IPS DF 6.9 (cell line): ENCODE measurements around the gene ATP11A.

Source experiments
- DNase-seq: peaks from one replicate; pipeline ENCODE4 v3.0.0-alpha.2; 2013; ENCODE audit warnings: low read depth, low spot score
- H3K27ac ChIP-seq: one replicate; pipeline ENCODE4 v1.5.1; 2013; ENCODE audit warnings: low read length, control low read depth
- H3K27me3 ChIP-seq: 2 replicates; pipeline ENCODE4 v1.6.1; 2013; ENCODE audit warnings: mild to moderate bottlenecking, low read length; ENCODE audit not compliant: control insufficient read depth, insufficient read depth
- H3K36me3 ChIP-seq: 2 replicates; pipeline ENCODE4 v1.6.1; 2013; ENCODE audit warnings: low read length; ENCODE audit not compliant: control insufficient read depth, insufficient read depth
- H3K4me1 ChIP-seq: 2 replicates; pipeline ENCODE4 v1.6.1; 2013; ENCODE audit warnings: low read length; ENCODE audit not compliant: control insufficient read depth, insufficient read depth
- H3K4me3 ChIP-seq: 2 replicates; pipeline ENCODE4 v1.5.1; 2013; ENCODE audit warnings: mild to moderate bottlenecking, low read length
- H3K9me3 ChIP-seq: 2 replicates; pipeline ENCODE4 v1.6.1; 2013; ENCODE audit warnings: low read length, inconsistent platforms; ENCODE audit not compliant: control insufficient read depth, insufficient read depth
- whole genome bisulfite sequencing: extraction: QIAGEN DNeasy Blood & Tissue Kit; methylation state at CpG from one replicate; pipeline ENCODE4 v1.1.7; 2013; ENCODE audit warnings: mixed read lengths, missing lambda C conversion rate; ENCODE audit not compliant: insufficient read length, insufficient coverage; 5-methylcytosine and 5-hydroxymethylcytosine counted together

ATP11A gene

DNA sequence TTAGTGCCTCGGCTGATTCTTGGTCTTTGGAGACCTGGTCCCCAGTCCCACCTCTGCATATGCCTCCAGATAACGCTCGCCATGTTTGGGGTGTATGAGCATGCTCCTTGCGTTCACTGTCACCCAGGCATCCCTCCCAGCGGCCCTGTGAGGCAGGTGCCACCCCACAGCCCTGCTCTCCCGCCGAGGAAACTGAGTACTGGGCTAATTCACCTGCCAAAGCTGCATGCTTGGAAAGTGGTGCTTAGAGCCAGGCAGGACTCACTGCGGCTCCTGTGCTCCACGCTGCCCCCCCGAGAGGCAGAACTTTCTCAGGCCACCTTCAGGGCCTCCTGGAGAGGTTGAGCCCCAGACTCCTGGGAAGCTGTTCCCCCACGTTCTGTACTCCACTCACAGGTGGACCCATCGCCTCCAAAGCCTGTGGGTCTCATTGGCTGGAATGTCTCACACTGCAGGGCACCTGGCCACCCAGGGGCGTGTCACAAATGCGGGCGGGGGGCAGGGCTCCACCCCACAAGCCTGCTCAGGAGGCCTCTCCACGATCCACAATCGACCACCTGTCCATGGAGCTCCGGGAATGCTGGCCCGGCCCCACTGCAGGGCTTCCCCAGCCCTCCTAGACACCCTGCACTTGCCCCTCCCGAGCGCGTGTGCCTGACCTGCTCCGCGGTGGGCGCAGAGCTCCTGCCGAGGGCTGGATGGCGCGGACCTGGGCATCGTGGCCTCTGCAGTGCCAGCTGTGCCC is 64.6 kb downstream of the ATP11A start:
- H3K27ac ChIP-seq = no peak overlapping the region
- no peaks in the 10 kb centered on the region; the same call in 1 of the 2 replicates for H3K36me3 ChIP-seq
- DNase-seq = no peak
- H3K4me3 ChIP-seq = no peak overlapping the region
- H3K9me3 ChIP-seq = no peaks in the 10 kb centered on the region
- H3K27me3 ChIP-seq = no peaks in the 10 kb centered on the region
- whole genome bisulfite sequencing = no CpG with 5 or more reads among the region's 29 CpGs
- H3K4me1 ChIP-seq = peaks cover 2% of the 10 kb centered on the region; the same call in 1 of the 2 replicates

DNA sequence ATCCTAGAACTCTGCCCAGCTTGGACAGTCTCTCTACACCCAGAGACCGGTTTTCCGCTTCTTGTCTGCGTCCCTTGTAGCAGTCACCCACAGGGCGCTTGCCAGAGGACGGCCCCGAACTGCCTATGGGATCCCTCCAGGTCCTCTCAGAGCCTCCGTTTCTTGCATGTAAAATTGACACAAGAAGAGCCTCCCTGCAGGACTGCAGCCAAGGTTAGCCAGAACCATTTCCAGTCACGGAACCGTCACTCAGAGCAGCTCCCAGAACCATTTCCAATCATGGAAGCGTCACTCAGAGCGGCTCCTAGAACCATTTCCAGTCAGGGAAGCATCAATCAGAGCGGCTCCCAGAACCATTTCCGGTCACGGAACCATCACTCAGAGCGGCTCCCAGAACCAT is 65.5 kb downstream of the ATP11A start:
- Histone ChIP-seq H3K4me1 (peaks cover 2% of the 10 kb centered on the region; the same call in 1 of the 2 replicates), H3K36me3 (no peaks in the 10 kb centered on the region; the same call in 1 of the 2 replicates), H3K27me3 (no peaks in the 10 kb centered on the region), H3K27ac (no peak overlapping the region), H3K4me3 (no peak overlapping the region), H3K9me3 (no peaks in the 10 kb centered on the region)
- no CpG with 5 or more reads among the region's 15 CpGs for WGBS
- no peak for DNase-seq

DNA sequence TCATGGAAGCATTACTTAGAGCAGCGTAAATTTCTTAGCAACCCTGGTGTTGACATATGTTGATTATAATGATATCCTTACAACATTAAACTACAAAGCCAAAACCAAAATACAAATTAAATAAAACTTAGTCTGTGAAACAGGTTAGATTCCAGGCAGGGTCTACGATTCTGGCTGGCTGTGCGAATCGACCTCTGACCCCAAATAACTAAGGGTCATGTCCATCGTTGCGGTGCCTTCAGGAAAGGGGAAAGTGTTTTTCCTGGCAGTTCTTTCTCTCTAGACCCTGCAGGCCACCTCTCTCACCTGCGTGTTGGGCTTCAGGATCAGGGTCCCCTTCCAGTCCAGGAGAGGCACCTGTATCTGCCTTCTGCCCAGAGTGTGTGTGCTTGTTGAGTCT is 66.2 kb downstream of the ATP11A start:
- Histone ChIP-seq H3K9me3 (no peaks in the 10 kb centered on the region), H3K27me3 (no peaks in the 10 kb centered on the region), H3K27ac (no peak overlapping the region), H3K4me3 (no peak overlapping the region), H3K4me1 (peaks cover 2% of the 10 kb centered on the region; the same call in 1 of the 2 replicates), H3K36me3 (no peaks in the 10 kb centered on the region; the same call in 1 of the 2 replicates)
- no peak for DNase-seq
- no CpG with 5 or more reads among the region's 7 CpGs for WGBS

DNA sequence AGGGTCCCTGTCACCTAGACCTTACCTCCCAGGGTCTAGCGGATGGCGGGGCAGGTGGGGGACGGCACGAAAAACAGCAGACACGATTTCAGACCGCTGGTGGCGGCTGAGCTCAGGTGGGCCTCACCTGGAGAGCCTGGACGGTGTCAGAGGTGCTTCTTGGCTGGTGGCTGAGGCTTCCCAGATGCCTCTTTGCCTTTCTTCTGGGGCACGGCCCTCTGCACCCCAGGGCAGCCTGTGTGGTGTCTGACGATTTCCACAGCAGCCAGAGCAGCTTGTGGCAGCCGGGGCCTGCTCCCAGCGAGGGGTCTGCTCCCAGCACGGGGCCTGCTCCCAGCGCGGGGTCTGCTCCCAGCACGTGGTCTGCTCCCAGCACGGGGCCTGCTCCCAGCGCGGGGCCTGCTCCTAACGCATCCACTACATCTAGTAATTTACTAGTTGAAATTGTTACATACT is 66.7 kb downstream of the ATP11A start:
- no peaks in the 10 kb centered on the region for H3K9me3 ChIP-seq
- peaks cover 2% of the 10 kb centered on the region; the same call in 1 of the 2 replicates for H3K4me1 ChIP-seq
- H3K36me3 ChIP-seq = no peaks in the 10 kb centered on the region; the same call in 1 of the 2 replicates
- H3K27ac ChIP-seq = no peak overlapping the region
- no peaks in the 10 kb centered on the region for H3K27me3 ChIP-seq
- WGBS = no CpG with 5 or more reads among the region's 20 CpGs
- no peak for DNase-seq
- H3K4me3 ChIP-seq = no peak overlapping the region

DNA sequence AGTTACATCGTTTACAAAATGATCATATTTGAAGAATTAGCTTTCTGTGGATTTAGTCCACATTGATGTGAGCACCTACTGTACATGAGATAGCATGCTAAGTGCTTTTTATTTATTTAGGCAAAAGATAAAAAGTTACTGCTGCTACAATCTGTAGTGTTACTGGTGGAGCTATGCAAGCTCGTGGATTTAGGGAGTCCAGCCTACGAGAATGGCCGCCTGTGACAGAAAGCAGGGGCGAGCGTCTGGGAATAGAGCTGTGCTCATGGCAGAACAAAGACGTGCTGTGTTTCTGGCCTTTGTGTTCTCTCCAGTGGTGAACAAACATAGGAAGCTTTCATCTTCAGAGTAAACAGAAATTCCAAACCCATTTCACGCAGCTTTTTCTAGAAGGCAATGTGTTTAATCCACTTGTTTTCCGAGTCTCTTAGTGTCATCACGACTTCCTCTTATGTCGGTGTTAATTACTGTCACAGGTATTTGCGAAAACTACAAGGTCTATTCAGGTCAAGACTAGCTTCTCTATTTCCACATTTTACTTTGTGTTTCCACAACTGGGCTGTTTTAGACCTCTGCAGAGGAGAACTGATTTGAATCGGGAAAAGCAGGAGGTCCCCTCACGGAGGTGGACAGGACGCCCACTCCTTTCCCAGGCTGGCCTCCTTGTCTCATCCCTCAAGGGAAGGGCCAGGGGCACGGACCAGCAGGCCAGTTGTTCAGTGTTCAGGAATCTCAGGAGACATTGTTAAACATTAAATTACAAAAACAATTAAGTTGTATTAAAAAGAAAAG is 67.3 kb downstream of the ATP11A start:
- Histone ChIP-seq H3K27ac (no peak overlapping the region), H3K4me1 (peaks cover 2% of the 10 kb centered on the region; the same call in 1 of the 2 replicates), H3K4me3 (no peak overlapping the region), H3K27me3 (no peaks in the 10 kb centered on the region), H3K36me3 (no peaks in the 10 kb centered on the region; the same call in 1 of the 2 replicates), H3K9me3 (no peaks in the 10 kb centered on the region)
- no CpG with 5 or more reads among the region's 16 CpGs for whole genome bisulfite sequencing
- no peak for DNase-seq

DNA sequence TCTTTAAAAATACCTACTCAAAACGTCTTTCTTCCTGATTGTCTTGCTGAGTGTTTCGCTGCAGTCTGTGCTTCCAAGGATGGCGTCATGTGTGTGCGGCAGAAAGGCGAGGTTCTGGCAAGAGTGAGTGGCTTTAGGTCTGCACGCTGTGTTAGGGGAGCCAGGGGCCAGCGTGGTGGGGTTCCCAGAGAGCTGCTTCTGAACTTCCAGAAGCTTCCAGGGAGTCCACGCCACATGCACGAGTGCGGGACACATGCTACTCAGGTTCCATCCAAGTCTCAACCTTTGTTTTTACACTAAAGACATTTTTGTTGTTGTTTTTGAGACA is 67.9 kb downstream of the ATP11A start:
- Histone ChIP-seq H3K4me1 (peaks cover 2% of the 10 kb centered on the region; the same call in 1 of the 2 replicates), H3K27ac (no peak overlapping the region), H3K9me3 (no peaks in the 10 kb centered on the region), H3K4me3 (no peak overlapping the region), H3K27me3 (no peaks in the 10 kb centered on the region), H3K36me3 (no peaks in the 10 kb centered on the region; the same call in 1 of the 2 replicates)
- no CpG with 5 or more reads among the region's 10 CpGs for WGBS
- no peak for DNase-seq

DNA sequence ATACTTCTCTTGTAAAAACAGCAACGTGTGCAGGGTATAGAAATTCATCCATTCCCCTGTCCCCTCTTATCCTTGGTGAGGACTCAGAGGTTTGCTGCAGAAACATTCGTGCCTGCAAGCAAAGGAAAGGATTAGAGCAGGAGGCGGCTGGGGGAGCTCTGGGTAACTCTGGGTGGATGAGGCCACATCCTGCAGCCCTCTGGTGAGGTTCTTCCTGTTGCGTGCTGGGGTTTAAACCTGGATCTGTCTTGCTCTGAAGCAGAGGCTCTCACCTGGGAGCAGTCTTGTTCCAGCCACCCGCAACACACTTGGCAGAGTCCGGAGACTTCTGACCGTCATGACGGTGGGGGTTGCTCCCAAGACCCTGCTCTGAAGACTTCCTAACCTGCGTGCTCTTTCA is 69.2 kb downstream of the ATP11A start:
- no peak for DNase-seq
- Histone ChIP-seq H3K36me3 (no peaks in the 10 kb centered on the region; the same call in 1 of the 2 replicates), H3K27me3 (no peaks in the 10 kb centered on the region), H3K9me3 (no peaks in the 10 kb centered on the region), H3K4me1 (peaks cover 2% of the 10 kb centered on the region; the same call in 1 of the 2 replicates), H3K27ac (no peak overlapping the region), H3K4me3 (no peak overlapping the region)
- no CpG with 5 or more reads among the region's 9 CpGs for WGBS

DNA sequence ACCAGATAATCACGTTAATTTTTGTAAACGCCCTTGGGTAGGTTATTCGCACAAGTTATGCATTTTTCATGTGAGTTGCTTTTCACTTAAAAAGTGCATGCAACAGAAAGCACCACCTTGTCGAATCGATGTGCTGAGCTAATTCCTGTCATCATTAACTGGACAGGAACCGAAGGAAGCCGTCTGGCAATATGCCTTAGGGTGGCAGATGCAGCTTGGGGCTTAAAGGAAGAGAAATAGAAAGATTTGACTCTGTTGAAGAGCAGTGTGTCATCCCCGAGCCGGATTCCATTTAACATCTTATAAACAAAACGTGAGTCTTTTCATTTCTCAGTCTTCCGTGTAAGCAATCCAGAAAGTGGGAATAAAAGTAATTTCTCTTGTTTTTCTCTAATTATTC is 70.0 kb downstream of the ATP11A start:
- H3K36me3 ChIP-seq = no peaks in the 10 kb centered on the region; the same call in 1 of the 2 replicates
- no peak overlapping the region for H3K27ac ChIP-seq
- WGBS = no CpG with 5 or more reads among the region's 11 CpGs
- H3K4me3 ChIP-seq = no peak overlapping the region
- H3K27me3 ChIP-seq = no peaks in the 10 kb centered on the region
- no peaks in the 10 kb centered on the region for H3K9me3 ChIP-seq
- peaks cover 2% of the 10 kb centered on the region; the same call in 1 of the 2 replicates for H3K4me1 ChIP-seq
- DNase-seq = no peak

DNA sequence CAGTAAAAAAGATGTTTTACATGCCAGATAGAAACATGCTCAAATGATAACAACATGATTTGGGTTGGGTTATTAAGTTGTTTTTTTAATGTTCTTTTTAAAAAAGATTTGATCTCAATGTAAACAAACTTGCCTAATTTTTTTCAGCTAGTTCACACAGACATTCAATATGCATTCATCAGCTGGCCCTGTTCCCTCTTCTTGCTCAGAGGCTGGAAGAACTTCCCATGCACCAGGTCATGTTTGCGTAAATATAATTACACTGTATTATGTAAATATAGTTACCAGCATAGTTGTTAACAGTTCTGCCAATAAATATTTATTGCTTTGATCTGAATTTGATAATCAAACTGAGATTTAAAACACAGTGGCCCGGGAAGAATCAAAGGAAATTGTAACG is 70.6 kb downstream of the ATP11A start:
- Histone ChIP-seq H3K27me3 (no peaks in the 10 kb centered on the region), H3K9me3 (no peaks in the 10 kb centered on the region), H3K4me1 (peaks cover 2% of the 10 kb centered on the region; the same call in 1 of the 2 replicates), H3K4me3 (no peak overlapping the region), H3K27ac (no peak overlapping the region), H3K36me3 (no peaks in the 10 kb centered on the region; the same call in 1 of the 2 replicates)
- no CpG with 5 or more reads among the region's 3 CpGs for WGBS
- no peak for DNase-seq

DNA sequence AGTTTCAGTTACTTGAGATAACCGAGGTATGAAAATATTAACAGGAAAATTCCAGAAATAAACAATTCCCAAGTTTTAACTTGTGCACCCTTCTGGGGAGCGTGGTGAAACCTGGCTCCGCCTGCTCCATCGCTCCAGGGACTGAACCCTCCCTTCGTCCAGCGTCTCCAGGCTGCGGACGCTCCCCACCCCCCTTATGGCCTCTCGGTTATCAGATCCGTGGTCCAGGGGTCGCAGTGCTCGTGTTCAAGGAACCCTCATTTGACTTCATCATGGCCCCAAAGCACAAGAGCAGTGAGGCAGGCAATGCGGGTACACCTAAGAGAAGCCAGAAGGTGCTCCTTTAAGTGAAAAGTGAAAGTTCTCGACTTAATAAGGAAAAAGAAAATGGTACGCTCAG is 71.1 kb downstream of the ATP11A start:
- WGBS = no CpG with 5 or more reads among the region's 15 CpGs
- Histone ChIP-seq H3K27me3 (no peaks in the 10 kb centered on the region), H3K27ac (no peak overlapping the region), H3K4me3 (no peak overlapping the region), H3K36me3 (no peaks in the 10 kb centered on the region; the same call in 1 of the 2 replicates), H3K4me1 (peaks cover 2% of the 10 kb centered on the region; the same call in 1 of the 2 replicates), H3K9me3 (no peaks in the 10 kb centered on the region)
- no peak for DNase-seq
